ENCODE data around the gene PI4K2A.
A peak's percentile ranks its signal among the peaks of the same experiment; 100 is the strongest.
"Not testable (repeated sequence)": the region's sequence is repeated elsewhere in the genome, so short reads cannot be mapped to it uniquely, and the experiment has no call there.

PI4K2A gene

DNA sequence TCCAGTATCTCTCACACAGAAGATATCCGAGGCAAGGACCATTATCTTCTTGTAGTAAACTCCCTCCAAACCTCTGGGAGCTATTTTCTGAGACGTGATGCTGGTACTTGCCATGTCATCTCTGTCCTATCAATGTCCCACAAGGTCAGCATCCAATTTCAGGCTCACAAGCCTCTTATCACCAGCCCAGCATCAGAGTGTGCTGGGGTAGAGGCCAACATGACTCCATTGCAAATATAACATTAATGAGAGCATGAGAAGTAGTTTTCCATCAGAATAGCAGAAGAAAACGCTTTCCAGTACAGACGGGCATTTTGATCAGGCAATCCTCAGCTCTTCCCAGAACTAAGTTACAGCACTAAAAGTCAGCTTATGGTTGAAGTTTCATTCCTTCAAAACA lies 12.7 kb upstream of the PI4K2A start:
- no peak for DNase-seq
- in situ Hi-C loops (cut with HindIII; ENCODE audit: low pct_ligation_motif_present, low pct_unique_long_range_greater_than_20kb, low sequenced_read_pairs), result no loop called here

DNA sequence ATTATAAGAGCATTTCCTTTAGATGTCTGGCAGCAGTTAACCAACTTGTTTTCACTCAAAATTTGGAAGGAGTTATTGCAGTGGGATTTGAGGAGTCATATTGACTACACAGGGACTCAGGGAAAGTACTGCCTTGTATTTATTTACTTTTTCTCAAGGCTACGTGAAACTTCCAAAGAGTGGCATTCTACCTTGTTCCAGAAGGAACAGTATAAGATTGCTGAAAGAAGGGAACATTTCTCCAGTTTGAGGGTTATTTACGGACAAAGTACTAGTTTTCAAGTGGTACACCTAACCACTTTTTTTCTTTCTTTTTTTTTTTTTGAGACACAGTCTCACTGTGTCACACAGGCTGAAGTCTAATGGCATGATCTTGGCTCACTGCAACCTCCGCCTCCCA lies 12.2 kb upstream of the PI4K2A start:
- in situ Hi-C loops (cut with HindIII; ENCODE audit: low pct_ligation_motif_present, low pct_unique_long_range_greater_than_20kb, low sequenced_read_pairs), result no loop called here
- no peak for DNase-seq

DNA sequence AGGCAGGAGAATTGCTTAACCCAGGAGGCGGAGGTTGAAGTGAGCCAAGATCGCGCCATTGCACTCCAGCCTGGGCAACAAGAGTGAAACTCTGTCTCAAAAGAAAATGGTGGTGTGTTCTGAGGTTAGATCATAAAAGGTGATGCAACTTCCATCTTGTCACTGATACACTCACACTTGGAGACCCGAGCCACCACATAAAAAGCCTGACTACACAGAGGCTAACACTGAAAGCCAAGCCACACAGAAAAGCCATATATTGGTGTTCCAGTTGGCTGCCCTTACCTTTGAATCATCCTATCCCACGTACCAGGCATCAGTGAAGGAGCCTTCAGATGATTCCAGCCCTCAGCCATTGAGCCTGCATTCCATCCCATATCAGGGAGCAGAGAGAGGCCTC lies 11.2 kb upstream of the PI4K2A start:
- in situ Hi-C loops (cut with HindIII; ENCODE audit: low pct_ligation_motif_present, low pct_unique_long_range_greater_than_20kb, low sequenced_read_pairs), result no loop called here

DNA sequence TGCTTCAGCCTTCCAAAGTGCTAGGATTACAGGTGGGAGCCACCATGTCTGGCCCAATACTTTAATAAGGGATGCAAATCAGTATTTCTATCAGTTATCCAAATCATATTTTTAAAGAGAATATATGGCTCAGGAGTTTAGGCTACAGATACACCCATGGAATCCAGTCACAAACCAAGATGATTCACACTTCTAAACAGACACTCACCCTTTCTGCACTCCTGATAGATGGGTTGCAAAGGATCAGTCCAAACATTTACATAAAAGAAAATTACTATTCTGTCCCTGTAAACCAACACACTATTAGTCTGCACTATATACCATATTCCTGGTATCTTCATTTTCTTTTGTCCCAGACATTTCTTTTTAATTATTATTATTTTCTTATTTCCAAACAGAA lies 9.4 kb upstream of the PI4K2A start:
- no peak for DNase-seq
- in situ Hi-C loops (cut with HindIII; ENCODE audit: low pct_ligation_motif_present, low pct_unique_long_range_greater_than_20kb, low sequenced_read_pairs), result no loop called here

More for the DNA sequence above, 11.2 kb upstream of the PI4K2A start:
- peak; percentile 28 for DNase-seq

DNA sequence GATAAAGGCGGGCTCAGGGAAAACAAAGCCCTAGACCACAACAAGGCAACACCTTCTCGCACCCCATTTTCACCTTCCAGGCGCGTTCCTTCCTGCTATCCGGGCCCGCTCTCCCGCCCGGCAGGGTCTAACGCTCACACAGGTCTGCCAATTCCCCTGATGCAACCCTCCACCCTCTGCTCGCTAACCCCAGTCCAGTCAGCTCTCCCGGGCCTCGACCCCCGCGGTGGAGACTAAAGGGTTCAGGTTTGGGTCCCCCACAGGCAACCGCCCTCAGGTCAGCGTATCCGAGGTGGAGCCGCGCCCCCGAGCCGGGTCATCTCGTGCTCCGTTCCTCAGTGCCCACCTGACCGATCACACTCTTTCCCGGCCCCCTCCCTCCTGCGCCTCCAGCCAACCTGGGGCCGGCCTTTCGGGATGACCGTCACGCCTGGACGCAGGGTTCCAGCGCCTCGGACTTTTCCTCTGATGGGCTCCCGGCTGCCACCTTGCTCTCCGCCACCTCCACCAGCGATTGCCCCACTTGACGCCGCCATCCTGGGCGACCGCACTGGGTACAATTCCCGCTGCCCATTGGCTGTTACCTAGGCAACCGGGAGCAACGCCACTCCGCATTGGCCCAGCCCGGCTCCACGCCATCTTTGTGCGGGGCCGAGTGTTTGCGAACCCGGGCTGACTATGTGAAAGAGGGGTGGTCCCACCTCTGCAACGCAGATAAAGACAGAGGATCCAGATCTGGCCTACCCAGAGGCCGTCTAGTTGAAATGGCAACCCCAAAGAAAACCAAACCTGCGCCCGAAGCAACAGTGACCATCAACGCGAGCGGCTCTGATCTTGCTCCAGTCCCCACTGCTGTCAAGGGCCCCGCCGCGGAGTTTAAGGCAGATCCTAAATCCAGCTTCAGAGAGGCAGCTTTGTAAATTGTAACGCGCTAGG lies 7.3 kb upstream of the PI4K2A start, which contains the start of gene MORN4:
MORN4 (minus strand) TSS at position 552 of the 936 bp plus-strand sequence. CDS start 13,847 bp downstream, outside the sequence.
- peak; percentile 95 for DNase-seq
- in situ Hi-C loops (cut with HindIII; ENCODE audit: low pct_ligation_motif_present, low pct_unique_long_range_greater_than_20kb, low sequenced_read_pairs), result no loop called here

DNA sequence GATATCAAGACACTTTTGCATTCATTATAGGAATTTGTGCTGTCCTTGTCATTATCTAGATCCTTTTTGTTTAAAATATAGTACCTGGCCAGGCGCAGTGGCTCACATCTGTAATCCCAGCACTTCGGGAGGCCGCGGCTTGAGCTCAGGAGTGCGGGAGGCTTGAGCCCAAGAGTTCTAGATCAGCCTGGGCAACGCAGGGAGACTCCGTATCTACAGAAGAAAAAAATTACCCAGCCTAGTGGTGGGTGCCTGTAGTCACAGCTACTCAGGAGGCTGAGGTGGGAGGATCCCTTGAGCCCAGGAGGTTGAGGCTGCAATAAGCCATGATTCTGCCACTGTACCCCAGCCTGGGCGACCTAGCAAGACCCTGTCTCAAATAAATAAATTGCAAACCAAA lies 6.5 kb upstream of the PI4K2A start:
- peak; percentile 56 for DNase-seq
- in situ Hi-C loops (cut with HindIII; ENCODE audit: low pct_ligation_motif_present, low pct_unique_long_range_greater_than_20kb, low sequenced_read_pairs), result no loop called here

DNA sequence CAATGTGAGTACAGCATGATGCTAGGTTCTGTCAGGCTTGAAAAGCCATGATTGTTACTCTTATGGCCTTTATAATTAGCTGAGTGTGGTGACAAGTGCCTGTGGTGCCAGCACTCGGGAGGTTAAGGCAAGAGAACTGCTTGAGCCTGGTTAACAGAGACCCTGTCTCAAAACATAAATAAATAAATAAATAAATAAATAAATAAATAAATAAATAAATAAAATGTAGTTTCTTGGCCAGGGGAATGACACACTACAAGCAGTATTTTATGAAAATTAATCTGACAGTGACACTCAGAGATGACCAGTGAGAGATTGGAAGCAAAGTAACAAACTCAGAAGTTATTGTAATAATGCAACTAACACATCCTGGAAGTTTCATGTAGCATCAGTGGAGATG lies 4.9 kb upstream of the PI4K2A start:
- no peak for DNase-seq
- in situ Hi-C loops (cut with HindIII; ENCODE audit: low pct_ligation_motif_present, low pct_unique_long_range_greater_than_20kb, low sequenced_read_pairs), result no loop called here

DNA sequence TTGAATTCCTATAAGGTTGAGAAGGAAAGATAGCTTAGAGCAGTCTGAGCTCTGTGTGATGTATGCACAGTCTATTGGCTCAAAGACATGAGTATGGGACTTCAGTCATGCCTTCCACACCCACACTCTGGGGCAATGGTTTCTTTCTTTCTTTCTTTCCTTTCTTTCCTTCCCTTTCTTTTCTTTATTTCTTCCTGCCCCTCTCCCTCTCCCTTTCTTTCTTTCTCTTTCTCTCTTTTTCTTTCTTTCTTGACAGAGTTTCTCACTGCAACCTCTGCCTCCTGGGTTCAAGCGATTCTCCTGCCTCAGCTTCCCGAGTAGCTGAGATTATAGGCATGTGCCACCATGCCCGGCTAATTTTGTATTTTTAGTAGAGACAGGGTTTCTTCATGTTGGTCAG lies 1.4 kb upstream of the PI4K2A start:
- in situ Hi-C loops (cut with HindIII; ENCODE audit: low pct_ligation_motif_present, low pct_unique_long_range_greater_than_20kb, low sequenced_read_pairs); DNase-seq: not testable (repeated sequence)

DNA sequence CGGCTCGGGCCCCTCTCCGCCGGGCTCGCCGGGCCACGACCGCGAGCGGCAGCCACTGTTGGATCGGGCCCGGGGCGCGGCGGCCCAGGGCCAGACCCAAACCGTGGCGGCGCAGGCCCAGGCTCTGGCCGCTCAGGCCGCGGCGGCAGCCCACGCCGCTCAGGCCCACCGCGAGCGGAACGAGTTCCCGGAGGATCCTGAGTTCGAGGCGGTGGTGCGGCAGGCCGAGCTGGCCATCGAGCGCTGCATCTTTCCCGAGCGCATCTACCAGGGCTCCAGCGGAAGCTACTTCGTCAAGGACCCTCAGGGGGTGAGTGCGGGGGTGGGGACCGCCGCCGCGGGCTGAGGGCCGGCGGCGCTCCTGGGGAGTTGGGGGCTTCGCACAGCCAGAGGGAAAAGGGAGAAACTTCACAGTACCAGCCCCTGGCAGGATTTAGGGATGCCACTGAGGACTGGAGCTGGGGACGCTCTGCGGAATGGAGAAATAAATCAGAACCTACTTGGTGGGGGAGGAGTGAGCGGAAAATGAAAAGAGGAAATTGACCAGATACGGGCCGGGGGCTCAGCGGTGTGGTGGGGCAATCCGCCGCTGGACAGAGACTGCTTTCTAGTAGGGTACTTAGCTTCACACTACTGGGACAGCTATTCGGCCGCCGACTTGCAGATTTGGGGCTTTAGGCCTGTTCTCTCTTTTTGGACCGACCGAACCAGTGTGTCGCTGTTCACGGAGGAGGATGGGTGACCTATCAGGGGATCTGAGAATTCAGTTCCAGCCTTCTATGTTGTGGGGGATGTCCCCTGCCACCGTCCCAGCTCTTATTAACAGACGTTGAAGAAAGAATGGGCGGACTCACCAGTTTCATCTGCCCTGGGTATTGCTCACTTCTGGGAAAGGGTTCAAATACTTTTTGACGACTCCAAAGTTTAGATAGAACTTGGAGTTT lies 669 bp downstream of the PI4K2A start:
- peak; percentile 40 for DNase-seq
- in situ Hi-C loops (cut with HindIII; ENCODE audit: low pct_ligation_motif_present, low pct_unique_long_range_greater_than_20kb, low sequenced_read_pairs), result no loop called here

DNA sequence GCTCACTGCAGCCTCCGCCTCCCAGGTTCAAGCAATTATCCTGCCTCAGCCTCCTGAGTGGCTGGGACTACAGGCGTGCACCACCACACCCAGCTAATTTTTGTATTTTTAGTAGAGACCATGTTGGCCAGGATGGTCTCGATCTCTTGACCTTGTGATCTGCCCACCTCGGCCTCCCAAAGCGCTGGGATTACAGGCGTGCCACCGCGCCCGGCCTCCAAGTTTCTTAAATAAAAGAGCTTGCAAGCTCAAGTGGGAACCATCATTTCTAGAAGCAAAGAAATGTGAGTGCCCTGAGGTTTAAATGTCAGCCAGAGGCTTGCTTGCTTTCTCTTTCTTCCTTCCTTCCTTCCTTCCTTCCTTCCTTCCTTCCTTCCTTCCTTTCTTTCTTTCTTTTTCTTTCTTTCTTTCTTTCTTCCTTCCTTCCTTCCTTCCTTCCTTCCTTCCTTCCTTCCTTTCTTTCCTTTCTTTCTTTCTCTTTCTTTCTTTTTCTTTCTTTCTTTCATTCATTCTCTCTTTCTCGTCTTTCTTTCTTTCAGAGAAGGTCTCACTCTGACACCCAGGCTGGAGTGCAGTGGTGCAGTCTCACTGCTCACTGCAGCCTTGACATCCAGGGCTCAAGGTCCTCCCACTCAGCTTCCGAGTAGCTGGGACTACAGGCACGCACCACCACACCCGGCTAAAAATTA lies 2.1 kb downstream of the PI4K2A start:
- in situ Hi-C loops (cut with HindIII; ENCODE audit: low pct_ligation_motif_present, low pct_unique_long_range_greater_than_20kb, low sequenced_read_pairs); DNase-seq: not testable (repeated sequence)

DNA sequence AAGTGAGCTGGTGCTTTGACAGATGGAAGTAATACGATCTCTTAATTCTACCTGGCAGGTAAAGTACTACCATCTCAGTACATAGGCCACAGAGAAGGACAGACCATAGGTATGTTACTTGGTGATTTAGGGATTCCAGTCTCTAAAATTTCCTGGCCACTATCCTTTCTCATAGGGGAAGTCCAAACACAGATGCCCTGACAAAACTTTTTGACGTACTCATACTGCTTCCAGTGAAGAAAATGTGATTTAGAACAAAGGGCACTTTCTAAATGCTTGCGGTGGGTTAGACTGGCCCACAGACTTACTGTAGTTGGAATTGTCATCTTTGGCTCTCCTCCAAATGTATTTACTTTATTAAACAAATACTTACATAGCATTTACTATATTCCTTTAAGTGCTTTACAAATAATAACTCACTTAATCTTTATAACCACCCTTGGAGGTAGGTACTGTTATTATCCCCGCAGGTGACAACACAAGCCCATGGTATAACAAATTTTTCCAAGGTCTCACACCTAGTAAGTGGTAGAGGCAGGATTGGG lies 3.0 kb downstream of the PI4K2A start:
- DNase-seq, result no peak
- in situ Hi-C loops (cut with HindIII; ENCODE audit: low pct_ligation_motif_present, low pct_unique_long_range_greater_than_20kb, low sequenced_read_pairs), result no loop called here

DNA sequence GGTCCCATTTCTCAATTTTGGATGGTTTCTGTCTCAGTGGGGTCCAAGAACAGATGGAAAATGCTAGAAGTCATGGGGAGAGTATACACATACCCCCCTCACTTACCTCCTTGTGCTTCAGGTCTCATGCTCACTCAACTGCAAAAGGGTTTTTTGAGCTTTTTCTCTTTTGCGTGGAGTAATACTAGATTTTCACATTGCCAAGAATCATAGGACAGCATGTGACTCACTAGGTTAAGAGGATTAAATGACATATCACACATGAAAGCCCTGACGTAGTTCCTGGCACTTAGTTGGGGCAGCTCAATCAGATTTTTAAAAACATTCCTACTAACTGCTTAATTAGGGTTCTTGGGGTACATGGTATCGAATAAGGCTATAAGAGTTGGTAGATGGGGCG lies 4.5 kb downstream of the PI4K2A start:
- no peak for DNase-seq
- in situ Hi-C loops (cut with HindIII; ENCODE audit: low pct_ligation_motif_present, low pct_unique_long_range_greater_than_20kb, low sequenced_read_pairs), result no loop called here

DNA sequence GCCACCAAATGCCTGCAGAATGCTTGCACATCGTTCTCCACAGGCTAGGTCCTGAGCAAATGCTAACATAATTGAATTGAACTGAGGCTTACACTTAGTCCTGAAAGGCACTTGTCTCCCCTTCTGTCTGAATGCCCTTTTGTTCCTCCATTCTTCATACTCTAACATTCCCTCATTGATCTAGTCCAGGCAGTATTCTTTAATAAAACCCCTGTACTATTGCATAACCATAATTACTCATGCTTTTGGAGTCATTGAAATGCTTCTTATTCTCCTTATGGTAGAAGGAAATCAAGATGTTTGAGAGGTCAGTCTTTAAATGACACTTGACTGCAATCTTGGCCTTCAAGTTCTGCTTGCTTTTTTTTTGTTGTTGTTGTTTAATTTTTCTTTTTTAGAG lies 7.1 kb downstream of the PI4K2A start:
- DNase-seq, result peak; percentile 25
- in situ Hi-C loops (cut with HindIII; ENCODE audit: low pct_ligation_motif_present, low pct_unique_long_range_greater_than_20kb, low sequenced_read_pairs), result no loop called here

DNA sequence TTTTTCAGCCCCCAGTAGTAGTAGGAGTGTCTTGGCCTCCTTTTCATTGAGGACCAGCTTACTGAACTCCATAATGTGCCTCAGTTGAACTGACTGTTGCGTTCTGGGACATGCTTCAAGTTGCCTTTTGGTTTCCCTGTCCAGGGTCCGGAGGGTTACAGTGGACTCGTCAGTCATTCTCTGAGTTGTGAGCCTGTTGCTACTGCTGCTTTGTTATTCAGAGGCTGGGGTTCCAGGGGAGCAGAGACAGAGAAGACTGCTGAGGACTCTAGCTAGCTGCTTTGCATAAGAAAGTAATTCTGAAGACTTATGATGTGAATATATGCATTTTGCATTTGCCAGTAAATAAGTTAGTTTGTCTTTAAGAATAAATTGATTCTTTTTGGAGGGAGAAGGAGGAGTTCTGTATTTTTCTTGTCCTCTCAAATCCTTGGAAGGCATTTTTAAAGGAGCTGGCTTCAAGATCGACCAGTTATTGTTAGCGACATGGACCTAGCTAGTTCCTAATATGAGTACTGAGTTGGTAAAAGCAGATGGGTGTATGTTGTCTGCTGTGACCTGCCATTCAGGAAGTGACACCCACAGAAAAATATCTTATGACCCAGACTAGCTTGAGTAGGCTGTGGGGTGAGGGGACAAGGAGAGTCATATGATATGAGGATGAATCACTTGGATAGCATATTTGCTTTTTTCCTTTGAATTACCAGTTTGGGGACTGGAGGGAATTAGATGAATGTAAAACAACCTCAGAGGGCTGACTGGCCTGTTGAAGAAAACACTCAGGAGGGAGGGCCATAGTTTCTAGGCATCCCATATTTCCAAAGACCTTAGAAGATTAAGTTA lies 8.3 kb downstream of the PI4K2A start:
- DNase-seq, result peak; percentile 78
- in situ Hi-C loops (cut with HindIII; ENCODE audit: low pct_ligation_motif_present, low pct_unique_long_range_greater_than_20kb, low sequenced_read_pairs), result no loop called here

DNA sequence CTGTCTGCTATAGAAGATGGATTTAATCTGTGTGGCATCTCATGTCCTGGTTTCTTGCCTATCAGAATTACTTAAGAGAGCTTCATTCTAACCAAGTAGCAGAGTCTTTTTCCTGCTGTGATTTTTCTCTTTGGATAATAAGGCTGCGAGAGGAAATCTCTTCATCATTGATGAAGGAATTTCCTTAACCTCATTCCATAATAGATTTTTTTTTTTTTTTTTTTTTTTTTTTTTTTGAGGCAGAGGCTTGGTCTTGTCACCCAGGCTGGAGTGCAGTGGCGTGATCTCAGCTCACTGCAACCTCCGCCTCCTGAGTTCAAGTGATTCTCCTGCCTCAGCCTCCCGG lies 8.9 kb downstream of the PI4K2A start:
- in situ Hi-C loops (cut with HindIII; ENCODE audit: low pct_ligation_motif_present, low pct_unique_long_range_greater_than_20kb, low sequenced_read_pairs), result not testable (repeated sequence)

DNA sequence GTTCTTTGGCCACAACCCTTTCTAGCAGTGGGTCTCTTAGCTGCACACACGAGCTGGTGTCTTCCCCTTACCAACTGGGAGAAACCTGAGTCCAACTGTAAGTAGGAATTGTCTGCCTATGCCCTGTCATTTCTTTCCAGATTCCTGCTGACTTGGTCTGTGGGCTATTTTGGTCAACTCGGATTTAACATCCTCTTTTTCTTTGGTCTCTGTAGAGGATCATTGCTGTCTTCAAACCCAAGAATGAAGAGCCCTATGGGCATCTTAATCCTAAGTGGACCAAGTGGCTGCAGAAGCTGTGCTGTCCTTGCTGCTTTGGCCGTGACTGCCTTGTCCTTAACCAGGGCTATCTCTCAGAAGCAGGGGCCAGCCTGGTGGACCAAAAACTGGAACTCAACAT lies 10.3 kb downstream of the PI4K2A start:
- no peak for DNase-seq
- in situ Hi-C loops (cut with HindIII; ENCODE audit: low pct_ligation_motif_present, low pct_unique_long_range_greater_than_20kb, low sequenced_read_pairs), result no loop called here

More for the DNA sequence above, 8.9 kb downstream of the PI4K2A start:
- not testable (repeated sequence) for DNase-seq

DNA sequence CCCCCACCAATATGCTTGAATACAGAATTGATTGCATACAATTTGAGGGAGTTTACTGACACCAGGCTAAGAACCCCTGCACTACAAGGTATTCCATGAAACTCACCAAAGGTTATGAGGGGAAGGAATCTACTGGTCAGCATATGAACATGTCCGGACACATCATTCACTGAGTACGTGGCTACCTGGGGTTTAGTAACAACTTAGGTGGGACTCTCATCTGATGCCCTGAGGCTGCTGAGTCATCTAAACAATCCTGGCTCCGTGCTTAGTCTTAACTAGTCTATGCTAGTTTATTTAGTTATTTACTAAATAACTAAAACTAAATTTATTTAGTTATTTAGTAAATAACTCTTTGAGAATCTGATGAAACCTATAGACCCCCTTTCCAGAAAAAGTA lies 11.3 kb downstream of the PI4K2A start:
- no peak for DNase-seq
- in situ Hi-C loops (cut with HindIII; ENCODE audit: low pct_ligation_motif_present, low pct_unique_long_range_greater_than_20kb, low sequenced_read_pairs), result no loop called here

DNA sequence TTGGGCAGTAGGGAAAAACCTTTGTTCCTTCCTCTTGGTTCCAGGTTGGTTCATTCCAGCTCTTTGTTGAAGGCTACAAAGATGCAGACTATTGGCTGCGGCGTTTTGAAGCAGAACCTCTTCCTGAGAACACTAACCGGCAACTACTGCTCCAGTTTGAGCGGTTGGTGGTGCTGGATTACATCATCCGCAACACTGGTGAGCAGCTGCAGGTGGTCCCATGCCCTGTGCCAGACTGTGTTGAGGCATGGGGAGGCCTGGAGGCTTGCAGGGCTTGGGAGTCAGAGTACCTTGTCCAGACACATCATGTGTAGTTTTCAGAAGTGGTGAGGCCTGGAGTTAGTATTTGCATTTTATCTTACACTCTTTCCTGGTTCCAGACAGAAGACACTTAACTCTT lies 16.3 kb downstream of the PI4K2A start:
- DNase-seq, result no peak
- in situ Hi-C loops (cut with HindIII; ENCODE audit: low pct_ligation_motif_present, low pct_unique_long_range_greater_than_20kb, low sequenced_read_pairs), result no loop called here

Data from ACHN (cell line).